PC-9 (cell line): ENCODE results near the gene TBC1D2B.

Experiments
- EZH2 ChIP-seq: fragments of 200-600 bp; sonication (generic); IDR thresholded peaks from 2 replicates; pipeline ENCODE4 v1.8.0; 2017; ENCODE audit warnings: antibody characterized with exemption, low read depth
- TF ChIP-seq, protein P1 (sequence below): fragments of 200-600 bp; sonication (generic); conservative IDR thresholded peaks from 2 replicates; pipeline ENCODE4 v1.6.1; 2017; ENCODE audit warnings: mixed run types, antibody characterized with exemption, mild to moderate bottlenecking, moderate library complexity

GRCh38 chr15:78023081-78023665, 54.3 kb downstream of the TBC1D2B start:
- TF ChIP-seq, protein P1, sequence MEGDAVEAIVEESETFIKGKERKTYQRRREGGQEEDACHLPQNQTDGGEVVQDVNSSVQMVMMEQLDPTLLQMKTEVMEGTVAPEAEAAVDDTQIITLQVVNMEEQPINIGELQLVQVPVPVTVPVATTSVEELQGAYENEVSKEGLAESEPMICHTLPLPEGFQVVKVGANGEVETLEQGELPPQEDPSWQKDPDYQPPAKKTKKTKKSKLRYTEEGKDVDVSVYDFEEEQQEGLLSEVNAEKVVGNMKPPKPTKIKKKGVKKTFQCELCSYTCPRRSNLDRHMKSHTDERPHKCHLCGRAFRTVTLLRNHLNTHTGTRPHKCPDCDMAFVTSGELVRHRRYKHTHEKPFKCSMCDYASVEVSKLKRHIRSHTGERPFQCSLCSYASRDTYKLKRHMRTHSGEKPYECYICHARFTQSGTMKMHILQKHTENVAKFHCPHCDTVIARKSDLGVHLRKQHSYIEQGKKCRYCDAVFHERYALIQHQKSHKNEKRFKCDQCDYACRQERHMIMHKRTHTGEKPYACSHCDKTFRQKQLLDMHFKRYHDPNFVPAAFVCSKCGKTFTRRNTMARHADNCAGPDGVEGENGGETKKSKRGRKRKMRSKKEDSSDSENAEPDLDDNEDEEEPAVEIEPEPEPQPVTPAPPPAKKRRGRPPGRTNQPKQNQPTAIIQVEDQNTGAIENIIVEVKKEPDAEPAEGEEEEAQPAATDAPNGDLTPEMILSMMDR, result no peak
- TF ChIP-seq EZH2, result no peak
